Smooth muscle cell (in vitro differentiated cells): Measurements from ENCODE around the gene ADAMTS14. TPM values are rescaled to one million over a fixed set of nuclear protein-coding genes. Genes with fewer than 3 reads are reported as not detected.
"Not testable (repeated sequence)": the region's sequence is repeated elsewhere in the genome, so short reads cannot be mapped to it uniquely, and the experiment has no call there.

Source experiments
- DNase-seq: peaks from one replicate; lab custom pipeline; 2025; ENCODE audit not compliant: unreplicated experiment; lab: John Stamatoyannopoulos, UW
- H2AFZ ChIP-seq: fragments of 200-600 bp; sonication (generic); 2 replicates; pipeline ENCODE4 v1.6.0; 2016; ENCODE audit warnings: antibody characterized with exemption, low read depth, mild to moderate bottlenecking
- H3F3A ChIP-seq: fragments of 200-600 bp; sonication (generic); 2 replicates; pipeline ENCODE4 v1.6.0; 2017; ENCODE audit warnings: antibody characterized with exemption, low read depth
- H3K27ac ChIP-seq: fragments of 200-600 bp; sonication (generic); 2 replicates; pipeline ENCODE4 v1.5.1; 2016; ENCODE audit warnings: low read depth, mild to moderate bottlenecking
- H3K27me3 ChIP-seq: fragments of 200-600 bp; sonication (generic); 2 replicates; pipeline ENCODE4 v1.6.1; 2016; ENCODE audit warnings: low read depth, mild to moderate bottlenecking
- H3K36me3 ChIP-seq: fragments of 200-600 bp; sonication (generic); 2 replicates; pipeline ENCODE4 v1.5.1; 2016; ENCODE audit warnings: low read depth
- H3K4me1 ChIP-seq: fragments of 200-600 bp; sonication (generic); 2 replicates; pipeline ENCODE4 v1.5.1; 2016; ENCODE audit warnings: low read depth
- H3K4me2 ChIP-seq: fragments of 200-600 bp; sonication (generic); 2 replicates; pipeline ENCODE4 v1.6.0; 2016; ENCODE audit warnings: mild to moderate bottlenecking
- H3K4me3 ChIP-seq: fragments of 200-600 bp; sonication (generic); 2 replicates; pipeline ENCODE4 v1.5.1; 2016; ENCODE audit warnings: mild to moderate bottlenecking
- H3K79me2 ChIP-seq: fragments of 200-600 bp; sonication (generic); 2 replicates; pipeline ENCODE4 v1.6.0; 2016; ENCODE audit warnings: low read depth, mild to moderate bottlenecking
- H3K9ac ChIP-seq: fragments of 200-600 bp; sonication (generic); 2 replicates; pipeline ENCODE4 v1.6.0; 2016; ENCODE audit warnings: low read depth
- H3K9me3 ChIP-seq: fragments of 200-600 bp; sonication (generic); replicated peaks from 2 replicates; pipeline ENCODE4 v1.5.1; 2016; ENCODE audit warnings: low read depth
- H4K20me1 ChIP-seq: fragments of 200-600 bp; sonication (generic); 2 replicates; pipeline ENCODE4 v1.6.0; 2016; ENCODE audit warnings: low read depth
- CTCF ChIP-seq: fragments of 200-600 bp; sonication (generic); IDR thresholded peaks from 2 replicates; pipeline ENCODE4 v1.5.1; 2017; ENCODE audit warnings: borderline replicate concordance, mild to moderate bottlenecking, antibody characterized with exemption; ENCODE audit not compliant: insufficient read depth, poor library complexity, severe bottlenecking
- WGBS: methylation state at CpG from one replicate; pipeline ENCODE4 v1.1.7; 2016; ENCODE audit warnings: low lambda C conversion rate; 5-methylcytosine and 5-hydroxymethylcytosine counted together
- polyA plus RNA-seq: library from polyadenylated mRNA; unstranded; fragments of >200 nt; fragmentation: Nextera tagmentation; extraction: Ambion mirVana; gene quantifications from 2 replicates; pipeline ENCODE4 v1.2.1, GENCODE V29; 2016
- total RNA-seq: library from RNA; depleted of rRNA; stranded (reverse); fragments of >200 nt; gene quantifications from 2 replicates; pipeline ENCODE4 v1.2.3, GENCODE V29; 2014

ADAMTS14 gene
- total and polyA plus RNA-seq, 2 experiments from 2014 or later, result 6.3 to 10.1 TPM

GRCh38 chr10:70626056-70626455 is 46.2 kb upstream of the ADAMTS14 start:
- H3K9me3 ChIP-seq, result no peaks in the 10 kb centered on the region
- no peaks in the 10 kb centered on the region for H3F3A ChIP-seq
- no peak overlapping the region for H3K4me3 ChIP-seq
- no peaks in the 10 kb centered on the region for H3K79me2 ChIP-seq
- no peaks in the 10 kb centered on the region for H3K4me1 ChIP-seq
- no peak overlapping the region for H3K9ac ChIP-seq
- no peak overlapping the region for H2AFZ ChIP-seq
- H3K36me3 ChIP-seq, result no peaks in the 10 kb centered on the region
- no peak overlapping the region for H3K27ac ChIP-seq
- no peak for DNase-seq
- TF ChIP-seq CTCF, result no peak
- no peaks in the 10 kb centered on the region for H3K27me3 ChIP-seq
- no peak overlapping the region for H3K4me2 ChIP-seq
- H4K20me1 ChIP-seq, result no peaks in the 10 kb centered on the region

DNA sequence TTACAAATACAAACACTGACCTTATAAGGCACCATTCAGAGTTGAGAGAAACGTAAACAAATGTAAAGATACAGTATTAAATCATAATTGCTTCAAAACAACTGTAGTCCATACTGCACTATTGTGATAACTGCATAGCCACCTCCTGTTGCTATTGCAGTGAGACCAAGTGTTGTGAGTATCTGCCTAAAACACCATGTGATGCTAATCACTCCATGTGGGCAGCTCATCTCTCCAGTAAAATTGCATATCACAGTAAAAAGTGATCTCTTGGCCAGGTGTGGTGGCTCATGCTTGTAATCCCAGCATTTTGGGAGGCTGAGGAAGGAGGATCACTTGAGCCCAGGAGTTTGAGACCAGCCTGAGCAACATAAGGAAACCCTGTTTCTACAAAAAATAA is 43.0 kb upstream of the ADAMTS14 start:
- Histone ChIP-seq H2AFZ (no peak overlapping the region), H3K4me1 (no peaks in the 10 kb centered on the region), H3K27ac (no peak overlapping the region), H3K4me3 (no peak overlapping the region), H3K9ac (no peak overlapping the region), H3K79me2 (no peaks in the 10 kb centered on the region), H3K36me3 (no peaks in the 10 kb centered on the region), H4K20me1 (no peaks in the 10 kb centered on the region), H3K9me3 (no peaks in the 10 kb centered on the region), H3K27me3 (no peaks in the 10 kb centered on the region), H3K4me2 (no peak overlapping the region), H3F3A (no peaks in the 10 kb centered on the region)
- DNase-seq, result no peak
- 65% methylated on average over 1 of the region's 1 CpG for WGBS
- no peak for TF ChIP-seq CTCF

DNA sequence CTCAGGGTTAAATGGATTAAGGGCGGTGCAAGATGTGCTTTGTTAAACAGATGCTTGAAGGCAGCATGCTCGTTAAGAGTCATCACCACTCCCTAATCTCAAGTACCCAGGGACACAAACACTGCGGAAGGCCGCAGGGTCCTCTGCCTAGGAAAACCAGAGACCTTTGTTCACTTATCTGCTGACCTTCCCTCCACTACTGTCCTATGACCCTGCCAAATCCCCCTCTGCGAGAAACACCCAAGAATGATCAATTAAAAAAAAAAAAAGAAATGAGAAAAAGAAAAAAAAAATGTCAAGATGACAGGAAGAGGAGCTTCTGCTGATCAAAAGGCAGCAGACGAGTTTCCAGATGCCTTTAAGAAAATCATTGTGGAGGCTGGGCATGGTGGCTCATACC is 40.6 kb upstream of the ADAMTS14 start:
- not testable (repeated sequence) for H4K20me1 ChIP-seq, H3K4me2 ChIP-seq, H3K27me3 ChIP-seq, H3K9me3 ChIP-seq, H3K36me3 ChIP-seq, H3K9ac ChIP-seq, H3K27ac ChIP-seq, H3K79me2 ChIP-seq, H3K4me1 ChIP-seq, DNase-seq, H3F3A ChIP-seq, H2AFZ ChIP-seq, H3K4me3 ChIP-seq
- WGBS, result 54% methylated on average over 4 of the region's 6 CpGs

DNA sequence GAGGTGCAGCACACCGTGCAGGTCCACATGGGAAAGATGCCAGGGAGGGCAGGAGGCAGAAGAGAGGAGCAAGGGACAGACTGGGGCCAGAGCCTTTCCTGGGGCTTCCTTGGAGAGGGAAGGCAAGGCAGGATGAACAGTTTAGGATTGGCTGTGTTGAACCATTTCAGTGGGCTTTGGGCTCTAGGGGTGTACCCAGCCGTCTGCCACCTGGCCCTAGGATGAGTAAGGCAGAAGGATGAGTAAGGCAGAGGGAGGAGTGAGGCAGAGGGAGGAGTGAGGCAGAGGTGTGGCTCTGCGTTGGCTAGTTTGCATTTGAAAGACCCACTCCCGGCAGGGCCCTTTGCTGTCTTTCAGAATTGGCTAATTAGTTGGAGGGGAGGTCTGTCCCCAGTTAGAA is 38.3 kb upstream of the ADAMTS14 start:
- Histone ChIP-seq H3K4me2 (no peak overlapping the region), H3K4me3 (no peak overlapping the region), H3K4me1 (no peaks in the 10 kb centered on the region), H2AFZ (no peak overlapping the region), H4K20me1 (no peaks in the 10 kb centered on the region), H3K9ac (no peak overlapping the region), H3K9me3 (no peaks in the 10 kb centered on the region), H3K27me3 (no peaks in the 10 kb centered on the region), H3F3A (no peaks in the 10 kb centered on the region), H3K79me2 (no peaks in the 10 kb centered on the region), H3K36me3 (no peaks in the 10 kb centered on the region), H3K27ac (no peak overlapping the region)
- 50% methylated on average over 4 of the region's 4 CpGs for WGBS
- no peak for DNase-seq
- TF ChIP-seq CTCF, result no peak

DNA sequence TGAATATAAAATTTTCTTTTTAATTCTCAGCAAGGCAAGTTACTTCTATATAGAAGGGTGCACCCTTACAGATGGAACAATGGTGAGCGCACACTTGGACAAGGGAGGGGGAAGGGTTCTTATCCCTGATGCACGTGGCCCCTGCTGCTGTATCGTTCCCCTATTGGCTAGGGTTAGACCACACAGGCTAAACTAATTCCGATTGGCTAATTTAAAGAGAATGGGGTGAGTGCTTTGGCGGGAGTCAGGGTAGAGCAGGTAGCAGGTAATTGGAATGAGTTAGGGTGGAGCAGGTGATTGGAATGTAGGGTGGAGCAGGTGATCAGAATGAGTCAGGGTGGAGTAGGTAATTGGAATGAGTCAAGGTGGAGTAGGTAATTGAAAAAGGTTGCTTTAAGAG is 37.8 kb upstream of the ADAMTS14 start:
- DNase-seq, H3K9ac ChIP-seq, H3K4me3 ChIP-seq, H3K27me3 ChIP-seq, H3K9me3 ChIP-seq, H2AFZ ChIP-seq, H3K79me2 ChIP-seq, H3K27ac ChIP-seq, H3K4me1 ChIP-seq, H3K4me2 ChIP-seq, H3F3A ChIP-seq, H4K20me1 ChIP-seq, H3K36me3 ChIP-seq: not testable (repeated sequence)
- 90% methylated on average over 5 of the region's 5 CpGs for WGBS

GRCh38 chr10:70639640-70640383 is 32.5 kb upstream of the ADAMTS14 start:
- not testable (repeated sequence) for H3K9ac ChIP-seq, H3K79me2 ChIP-seq, H3K4me1 ChIP-seq, H3K27ac ChIP-seq, H4K20me1 ChIP-seq, H3K4me2 ChIP-seq, H3K27me3 ChIP-seq, H3K36me3 ChIP-seq, H3K9me3 ChIP-seq, DNase-seq, H2AFZ ChIP-seq, H3F3A ChIP-seq, H3K4me3 ChIP-seq
- 92% methylated on average over 7 of the region's 7 CpGs for WGBS
